HFF-Myc (cell line): ENCODE results near the gene LUC7L.
A peak's percentile ranks its signal among the peaks of the same experiment; 100 is the strongest.

Experiments
- DNase-seq: peaks from one replicate; pipeline ENCODE4 v3.0.0-alpha.2; 2011; ENCODE audit warnings: low read depth; ENCODE audit errors: extremely low read depth
- H3K4me3 ChIP-seq: replicated peaks from 2 replicates; pipeline ENCODE4 v1.5.1; 2011; ENCODE audit warnings: low read depth, mild to moderate bottlenecking, control low read depth, low read length
- CTCF ChIP-seq: IDR thresholded peaks from 2 replicates; pipeline ENCODE4 v1.5.1; 2012; ENCODE audit warnings: mild to moderate bottlenecking, low read depth, low read length, control low read depth; ENCODE audit errors: missing control alignments

Gene LUC7L

DNA sequence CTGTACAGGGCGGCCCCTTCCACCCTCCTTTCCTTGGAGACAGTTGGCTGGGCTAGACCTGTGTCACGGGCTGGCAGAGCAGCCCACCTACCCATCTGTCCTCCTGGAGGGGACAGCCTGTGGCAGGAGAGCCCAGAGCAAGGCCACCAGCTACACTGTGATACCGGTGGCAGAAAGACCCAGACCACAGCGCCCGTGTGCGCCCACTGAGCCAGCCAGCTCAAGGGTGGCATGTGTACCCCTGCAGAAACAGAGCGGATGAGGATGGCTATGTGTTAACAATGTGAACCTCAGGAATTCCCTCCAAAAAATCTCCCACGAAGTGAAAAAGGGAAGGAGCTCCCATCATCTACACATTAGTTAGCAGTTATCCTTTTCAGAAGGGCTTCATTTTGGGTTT is 41.9 kb downstream of the LUC7L start:
- DNase-seq: no peak
- no peak overlapping the region for H3K4me3 ChIP-seq
- no peak for TF ChIP-seq CTCF

- H3K4me3 ChIP-seq: no peak overlapping the region
- no peak for TF ChIP-seq CTCF
- DNase-seq: no peak
Measured at GRCh38 chr16:185691-186090, 43.6 kb downstream of the LUC7L start.

DNA sequence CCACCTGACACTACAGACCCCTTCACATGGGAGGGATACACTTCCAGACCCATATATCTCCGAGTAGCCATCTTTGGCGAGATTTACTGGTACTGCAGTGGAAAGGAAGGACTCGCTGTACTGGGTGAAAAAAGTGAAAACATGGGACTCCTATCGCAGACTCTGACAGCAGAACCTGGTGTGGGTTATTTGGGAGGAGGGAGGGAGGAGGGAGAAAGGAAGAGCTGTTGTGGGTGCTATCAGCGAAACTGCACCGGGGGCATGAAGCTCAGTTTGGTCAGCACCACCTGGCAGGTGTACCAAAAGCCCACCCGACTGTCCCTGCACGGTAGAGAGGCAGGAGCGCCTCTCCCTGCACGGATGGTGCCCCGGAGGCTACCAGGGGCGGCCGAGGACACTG is 44.0 kb downstream of the LUC7L start:
- no peak for DNase-seq
- H3K4me3 ChIP-seq: no peak overlapping the region
- TF ChIP-seq CTCF: no peak

GRCh38 chr16:183005-183404 is 46.2 kb downstream of the LUC7L start:
- DNase-seq: no peak
- TF ChIP-seq CTCF: no peak

GRCh38 chr16:181565-182021 is 47.7 kb downstream of the LUC7L start:
- no peak for DNase-seq
- TF ChIP-seq CTCF: peak; percentile 86
- peak overlapping the region; percentile 39 for H3K4me3 ChIP-seq

More at GRCh38 chr16:183005-183404, 46.2 kb downstream of the LUC7L start:
- H3K4me3 ChIP-seq: no peak overlapping the region

- no peak for DNase-seq
- no peak for TF ChIP-seq CTCF
- peak overlapping the region; percentile 39 for H3K4me3 ChIP-seq
Measured at GRCh38 chr16:180681-181564, 48.3 kb downstream of the LUC7L start.

- DNase-seq: no peak
- peak; percentile 33 for TF ChIP-seq CTCF
Measured at GRCh38 chr16:180101-180675, 49.1 kb downstream of the LUC7L start, which contains the start of gene HBQ1. Gene HBQ1, plus strand, starts transcription at chr16:180459. Its CDS starts 28 bp downstream, at chr16:180487.

More at GRCh38 chr16:180101-180675, 49.1 kb downstream of the LUC7L start, which contains the start of gene HBQ1:
- peak within 1 kb of the TSS; percentile 39 for H3K4me3 ChIP-seq
